ENCODE data around the gene KCNG4.

KCNG4 gene

DNA sequence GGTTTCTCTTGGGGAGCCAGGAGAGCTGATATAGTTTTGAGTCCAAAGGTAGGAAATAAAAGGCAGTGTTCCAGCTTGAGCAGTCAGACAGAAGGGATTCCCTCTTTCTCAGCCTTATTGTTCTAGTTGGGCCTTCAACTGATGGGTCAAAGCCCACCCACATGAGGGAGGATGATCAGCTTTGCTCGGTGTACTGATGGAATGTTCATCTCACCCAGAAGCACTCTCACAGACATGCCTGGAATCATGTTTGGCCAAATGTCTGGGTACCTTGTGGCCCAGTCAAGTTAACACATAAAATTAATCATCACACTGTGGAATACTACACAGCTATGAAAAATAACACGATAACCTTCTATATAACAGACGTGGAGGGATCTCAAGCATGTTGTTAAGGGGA lies 23.1 kb upstream of the KCNG4 start:
- no peak for DNase-seq (ENCODE audit: low read depth)

GRCh38 chr16:84262031-84262430 lies 22.2 kb upstream of the KCNG4 start:
- DNase-seq (ENCODE audit: low read depth) = no peak

DNA sequence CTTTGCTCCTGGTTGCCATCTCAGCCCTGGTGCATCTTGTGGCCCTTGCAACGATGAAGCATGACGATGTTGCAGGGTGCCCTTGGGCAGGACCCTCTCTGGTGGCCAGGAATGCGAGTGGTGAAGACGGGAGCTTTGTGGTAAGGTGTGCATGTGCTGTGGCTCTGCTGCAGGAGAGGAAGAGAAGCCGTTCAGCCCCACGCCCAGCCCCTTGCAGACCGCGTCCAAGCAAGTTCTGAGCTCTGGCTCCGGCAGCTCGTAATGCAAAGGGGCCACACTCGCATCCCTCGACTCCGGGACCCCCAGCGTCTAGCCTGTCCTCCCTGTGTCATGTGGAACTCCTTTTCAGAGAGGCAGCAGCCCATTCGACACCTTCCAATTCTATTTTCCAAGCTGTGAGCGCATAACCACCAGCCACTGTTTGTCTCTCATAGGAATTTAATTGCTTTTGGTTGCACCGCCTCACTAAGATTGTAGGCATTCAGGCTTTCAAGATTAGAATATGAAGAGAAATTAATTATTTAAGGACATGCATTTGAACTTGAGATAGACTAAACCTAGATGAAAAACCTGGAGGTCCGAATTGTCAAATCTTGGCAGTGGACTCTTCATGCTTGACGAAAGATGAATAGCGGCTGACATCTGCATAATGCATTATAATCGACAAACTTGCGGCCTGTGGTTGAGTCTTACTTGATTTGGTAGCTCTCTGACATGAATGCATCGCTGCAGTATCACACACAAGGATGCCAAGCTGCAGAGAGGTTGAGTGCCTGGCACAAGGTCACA lies 21.1 kb upstream of the KCNG4 start:
- no peak for DNase-seq (ENCODE audit: low read depth)

DNA sequence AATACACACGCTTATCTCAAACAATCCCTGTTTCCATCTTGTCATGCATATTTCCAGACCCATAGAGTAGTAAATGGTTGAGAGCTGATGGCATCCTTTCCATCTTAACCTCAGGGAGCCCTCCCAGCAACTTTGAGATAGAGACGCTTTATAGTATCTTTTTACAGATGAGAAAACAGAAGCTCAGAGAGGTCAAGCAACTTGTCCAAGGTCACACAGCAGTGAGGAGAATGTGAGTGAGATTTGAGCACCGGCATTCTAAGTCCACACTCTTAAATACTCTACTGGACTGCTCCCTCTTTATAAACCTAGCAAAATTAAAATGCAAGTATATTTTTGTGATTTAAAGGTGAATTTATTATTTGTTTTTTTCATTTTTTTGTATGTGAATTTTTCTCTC lies 19.9 kb upstream of the KCNG4 start:
- DNase-seq (ENCODE audit: low read depth) = no peak

DNA sequence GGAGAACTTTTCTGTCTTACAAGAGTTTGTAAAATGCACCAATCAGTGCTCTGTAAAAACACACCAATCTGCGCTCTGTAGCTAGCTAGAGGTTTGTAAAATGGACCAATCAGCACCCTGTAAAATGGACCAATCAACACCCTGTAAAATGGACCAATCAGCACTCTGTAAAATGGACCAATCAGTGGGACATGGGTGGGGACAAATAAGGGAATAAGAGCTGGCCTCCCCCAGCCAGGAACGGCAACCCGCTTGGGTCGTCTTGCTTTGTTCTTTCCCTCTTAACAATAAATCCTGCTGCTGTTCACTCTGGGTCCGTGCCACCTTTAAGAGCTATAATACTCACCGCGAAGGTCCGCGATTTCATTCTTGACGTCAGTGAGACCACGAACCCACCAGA lies 18.5 kb upstream of the KCNG4 start:
- DNase-seq (ENCODE audit: low read depth) = no peak

- DNase-seq (ENCODE audit: low read depth) = no peak
Observed at GRCh38 chr16:84255050-84255810, 15.4 kb upstream of the KCNG4 start.

GRCh38 chr16:84254062-84254461 lies 14.2 kb upstream of the KCNG4 start:
- DNase-seq (ENCODE audit: low read depth) = no peak

DNA sequence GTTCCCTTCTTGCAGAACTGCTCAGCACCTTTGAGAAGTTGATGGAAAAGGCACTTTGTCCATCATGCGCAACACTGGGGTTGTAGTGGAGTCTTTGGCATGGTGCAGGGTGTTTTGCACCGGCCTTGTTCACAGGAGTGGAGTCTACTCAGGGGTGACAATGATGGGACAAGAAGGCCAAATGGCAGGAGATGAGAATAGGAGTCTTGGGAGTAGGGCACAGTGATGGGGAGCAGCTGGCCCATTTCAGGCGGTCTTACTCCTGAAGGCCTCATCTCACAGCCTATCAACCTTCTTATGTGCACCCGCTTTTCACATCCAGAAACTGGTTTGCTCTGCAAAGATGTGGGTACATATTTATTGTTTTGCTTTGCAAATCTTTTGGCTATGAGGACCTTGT lies 13.4 kb upstream of the KCNG4 start:
- no peak for DNase-seq (ENCODE audit: low read depth)

DNA sequence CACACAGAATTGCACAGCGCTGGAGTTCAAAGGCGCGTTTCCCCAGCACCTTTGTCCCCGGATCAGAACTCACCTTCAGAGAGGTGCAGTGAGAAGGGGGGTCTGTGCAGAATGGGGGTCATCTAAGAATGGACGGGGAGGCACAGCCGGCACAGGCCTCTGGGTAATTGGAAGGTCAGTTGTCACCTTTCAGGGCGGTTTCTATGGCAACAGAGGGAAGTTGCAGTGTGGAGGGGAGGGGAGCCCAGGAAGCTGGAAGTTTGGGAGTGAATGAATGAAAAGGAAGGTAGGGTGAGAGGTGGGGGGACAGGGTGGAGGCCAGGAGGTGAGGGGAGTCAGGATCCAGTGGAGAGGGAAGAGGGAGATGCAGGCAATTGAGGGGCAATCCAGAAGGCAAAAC lies 12.4 kb upstream of the KCNG4 start:
- no peak for DNase-seq (ENCODE audit: low read depth)

- DNase-seq (ENCODE audit: low read depth) = no peak
Observed at GRCh38 chr16:84247844-84248243, 8.0 kb upstream of the KCNG4 start.

DNA sequence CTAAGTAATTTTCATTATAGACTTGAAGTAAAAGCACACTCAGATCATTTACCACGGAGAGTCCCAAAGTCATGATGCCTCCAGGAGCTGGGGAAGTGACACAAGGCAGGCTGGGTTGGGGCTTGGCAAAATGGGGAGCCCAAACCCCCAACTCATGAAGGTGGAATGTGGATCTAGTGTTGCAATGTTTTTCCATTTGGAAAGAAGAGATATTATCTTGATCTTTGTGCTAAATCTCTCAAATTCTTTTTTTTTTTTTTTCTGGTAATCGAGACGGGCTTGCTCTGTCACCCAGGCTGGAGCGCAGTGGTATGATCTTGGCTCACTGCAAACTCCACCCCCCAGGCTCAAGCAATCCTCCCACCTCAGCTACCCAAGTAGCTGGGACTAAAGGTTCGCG lies 7.5 kb upstream of the KCNG4 start:
- DNase-seq (ENCODE audit: low read depth) = no peak

GRCh38 chr16:84246679-84247077 lies 6.9 kb upstream of the KCNG4 start:
- DNase-seq (ENCODE audit: low read depth) = no peak

GRCh38 chr16:84245956-84246678 lies 6.3 kb upstream of the KCNG4 start:
- no peak for DNase-seq (ENCODE audit: low read depth)

DNA sequence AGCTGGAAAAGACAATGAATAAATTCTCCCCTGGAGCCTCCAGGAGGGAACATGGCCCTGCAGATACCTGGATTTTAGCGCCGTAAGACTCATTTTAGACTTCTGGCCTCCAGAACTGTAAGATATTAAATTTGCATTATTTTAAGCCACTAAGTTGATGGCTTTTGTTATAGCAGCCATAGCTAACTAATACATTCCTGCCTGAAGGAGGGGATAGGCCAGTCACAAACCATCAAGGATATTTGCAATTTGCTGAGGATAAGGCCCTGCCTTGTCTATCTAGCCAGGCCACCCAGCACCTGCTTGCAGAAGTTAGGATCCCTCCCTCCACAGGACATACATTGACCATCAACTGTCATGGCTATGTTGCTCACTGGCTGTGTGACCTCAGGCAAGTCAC lies 4.9 kb upstream of the KCNG4 start:
- DNase-seq (ENCODE audit: low read depth) = no peak

DNA sequence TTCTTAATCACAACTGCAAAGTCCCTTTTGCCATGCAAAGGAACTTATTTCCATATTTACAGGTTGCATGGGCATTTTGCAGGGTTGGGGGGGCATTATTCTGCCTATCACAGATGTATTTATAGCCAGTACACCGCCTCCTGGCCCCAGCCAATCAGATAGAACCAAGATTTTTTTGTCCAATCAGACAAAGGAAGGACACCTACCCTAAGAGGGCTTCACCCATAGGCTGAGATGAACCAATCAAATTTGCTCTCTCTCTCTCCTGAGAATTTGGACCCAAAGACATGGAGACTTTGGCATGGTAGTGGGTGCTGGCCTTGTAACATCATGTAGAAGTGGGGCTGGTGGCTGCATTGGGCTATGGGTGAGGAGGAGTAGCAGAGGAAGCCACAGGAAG lies 3.9 kb upstream of the KCNG4 start:
- DNase-seq (ENCODE audit: low read depth) = no peak

DNA sequence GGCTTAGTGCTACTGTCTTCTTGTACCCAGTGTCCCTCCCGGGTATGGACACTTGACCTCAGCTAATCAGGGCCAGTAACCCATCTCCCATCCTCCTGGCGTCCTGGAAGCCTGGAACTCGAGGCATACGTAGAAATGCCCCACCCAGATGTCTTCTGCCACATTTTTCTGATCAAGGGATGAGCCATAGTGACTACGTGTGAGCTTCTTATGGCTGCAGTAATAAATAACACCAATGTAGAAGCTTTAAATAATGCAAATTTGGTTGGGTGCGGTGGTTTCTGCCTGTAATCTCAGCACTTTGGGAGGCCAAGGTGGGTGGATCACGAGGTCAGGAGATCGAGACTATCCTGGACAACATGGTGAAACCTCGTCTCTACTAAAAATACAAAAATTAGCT lies 3.0 kb upstream of the KCNG4 start:
- no peak for DNase-seq (ENCODE audit: low read depth)

DNA sequence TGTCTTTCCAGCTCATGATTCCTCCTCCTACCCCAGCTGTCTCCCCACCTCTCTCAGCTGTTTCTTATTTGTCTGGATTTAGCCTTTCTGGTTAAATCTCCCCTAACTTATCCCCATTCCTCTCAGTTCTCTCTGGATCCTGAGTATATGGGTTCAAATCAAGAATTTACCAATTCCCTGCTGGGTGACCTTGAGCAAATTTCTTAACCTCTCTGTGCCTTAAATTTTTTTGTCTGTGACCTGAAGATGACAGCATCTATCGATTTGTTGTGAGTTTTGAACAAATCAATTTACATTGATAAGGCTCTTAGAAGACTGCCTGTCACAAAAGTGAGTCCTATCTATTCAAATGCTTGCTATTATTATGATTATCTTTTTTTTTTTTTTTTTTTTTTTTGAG lies 2.0 kb upstream of the KCNG4 start:
- no peak for DNase-seq (ENCODE audit: low read depth)

DNA sequence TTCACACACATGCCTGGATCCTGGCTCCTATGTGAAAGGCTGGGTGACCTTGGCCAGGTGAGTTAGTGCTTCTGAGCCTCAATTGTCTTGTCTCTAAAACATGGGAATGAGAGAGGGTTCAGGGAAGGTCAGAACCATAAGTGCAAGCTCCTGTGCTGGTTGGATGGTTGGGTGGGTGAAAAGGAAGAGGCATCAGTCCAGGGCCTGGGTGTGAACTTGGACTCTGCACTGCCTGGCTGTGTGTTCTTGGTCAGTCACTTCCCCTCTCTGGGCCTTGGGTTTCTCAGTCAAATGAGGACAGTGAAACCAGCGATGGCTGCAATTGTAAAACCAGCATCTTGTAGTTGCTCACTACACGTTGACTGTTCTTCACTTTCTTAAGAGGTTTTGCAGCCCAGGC lies 643 bp upstream of the KCNG4 start:
- DNase-seq (ENCODE audit: low read depth) = no peak

- DNase-seq (ENCODE audit: low read depth) = no peak
Observed at GRCh38 chr16:84239141-84239769, 557 bp downstream of the KCNG4 start.

GRCh38 chr16:84237994-84238750 lies 1.6 kb downstream of the KCNG4 start:
- DNase-seq (ENCODE audit: low read depth) = no peak

DNA sequence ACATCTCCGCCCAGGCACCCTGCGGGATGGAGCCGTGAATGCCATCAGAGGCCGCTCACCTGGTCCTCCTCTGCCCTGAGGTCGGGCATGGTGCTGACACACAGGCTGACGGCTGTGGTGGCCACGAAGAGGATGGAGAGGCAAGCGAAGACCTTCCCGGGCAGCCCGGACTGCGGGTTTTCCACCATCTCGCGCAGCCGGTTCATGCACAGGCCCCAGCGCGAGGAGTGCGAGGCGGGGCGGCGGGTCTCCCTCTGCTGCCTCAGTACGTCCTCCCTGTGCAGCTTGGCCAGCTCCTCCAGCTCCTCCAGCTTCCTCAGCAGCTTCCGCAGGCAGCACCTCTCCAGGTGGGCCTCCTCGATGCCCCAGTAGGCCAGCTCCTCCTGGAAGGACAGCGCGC lies 3.1 kb downstream of the KCNG4 start:
- DNase-seq (ENCODE audit: low read depth) = no peak

Data from stimulated activated CD8-positive, alpha-beta memory T cell treated with anti-CD3 and anti-CD28 coated beads, Interleukin-15, amount 100 ng/mL, for 1 hour (primary cell).